Stimulated activated CD4-positive, alpha-beta T cell treated with anti-CD3 and anti-CD28 coated beads, Interleukin-2, amount 100 ng/mL, for 48 hours (primary cell): ENCODE measurements around the gene ZNF587B.
"Not testable (repeated sequence)": the region's sequence is repeated elsewhere in the genome, so short reads cannot be mapped to it uniquely, and the experiment has no call there.

Experiments used
- DNase-seq, 2 donors: peaks; one replicate each; pipeline ENCODE4 v3.0.0-alpha.2; 2020

ZNF587B gene

DNA sequence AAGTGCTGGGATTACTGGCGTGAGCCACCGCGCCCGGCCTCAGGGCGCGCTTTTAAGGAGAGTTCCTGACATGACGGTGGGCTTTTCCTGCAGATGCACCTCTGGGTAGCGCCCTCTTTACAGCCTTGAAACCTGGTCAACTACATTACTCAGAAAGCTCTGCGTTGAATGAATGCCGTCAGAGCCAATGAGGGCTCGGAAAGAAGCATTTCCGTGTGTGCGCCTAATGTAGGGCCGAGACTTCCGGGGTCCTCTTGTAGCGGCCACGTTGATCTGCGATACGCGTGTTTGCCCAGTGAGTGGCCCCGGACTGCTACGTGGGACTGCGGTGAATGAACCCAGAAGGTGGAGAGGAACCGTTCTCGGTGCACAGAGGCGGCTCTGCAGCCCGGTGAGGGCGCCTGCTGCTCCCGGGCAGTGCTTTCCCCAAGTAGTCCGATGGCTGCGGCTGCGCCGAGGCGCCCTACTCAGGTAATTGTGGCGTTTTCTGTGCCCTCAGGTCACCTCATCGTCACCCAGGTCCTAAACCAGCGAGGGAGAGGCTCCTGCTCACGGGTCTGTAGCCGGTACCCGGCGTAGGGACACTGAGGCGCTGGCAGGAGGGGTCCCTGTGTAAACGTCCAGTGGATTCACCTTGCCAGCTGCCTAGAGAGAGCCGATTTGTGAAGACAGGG, 10.5 kb upstream of the ZNF587B start:
- DNase-seq: peak; percentile 61 to 67

- no peak for DNase-seq
These were observed 9.5 kb upstream of the ZNF587B start for GRCh38 chr19:57820599-57820998.

DNA sequence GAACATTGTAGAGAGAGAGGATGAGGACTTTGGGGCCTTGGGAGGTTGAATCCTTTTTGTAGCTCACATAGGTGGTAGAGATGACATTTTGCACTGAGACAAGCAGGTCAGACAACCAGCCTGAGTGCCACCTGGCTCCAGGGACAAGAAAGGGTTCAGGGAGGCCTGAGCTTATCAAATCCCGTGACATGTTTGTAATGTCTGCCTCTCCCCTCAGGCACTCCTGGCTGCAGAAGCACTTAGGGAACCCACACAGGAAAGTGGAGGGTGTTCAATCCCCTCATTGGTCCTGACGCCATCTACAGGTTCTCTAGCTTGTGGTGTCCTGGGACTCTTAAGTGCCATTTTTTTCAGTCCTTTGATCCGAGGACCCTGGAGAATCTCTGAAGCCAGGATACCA, 9.0 kb upstream of the ZNF587B start:
- not testable (repeated sequence) for DNase-seq

GRCh38 chr19:57821501-57821900, 8.6 kb upstream of the ZNF587B start:
- not testable (repeated sequence) for DNase-seq

DNA sequence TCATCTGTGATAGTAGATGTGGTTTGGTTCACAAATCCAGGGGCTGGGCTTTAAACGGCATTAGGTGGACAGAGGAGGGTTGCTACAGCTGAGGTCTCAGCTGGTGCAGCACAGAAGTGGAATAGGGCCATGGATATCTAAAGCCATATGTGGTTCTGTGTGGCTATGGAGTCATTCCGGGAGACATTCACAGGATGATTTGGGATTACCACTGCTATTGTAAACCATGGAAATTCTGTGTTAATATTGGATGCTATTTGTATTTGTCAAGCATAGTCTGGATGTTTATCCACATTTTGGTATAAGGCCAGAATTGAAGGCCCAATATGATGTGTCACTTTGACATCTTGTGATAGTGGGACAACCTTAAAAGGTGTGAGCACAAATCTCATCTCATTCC, 6.9 kb upstream of the ZNF587B start:
- not testable (repeated sequence) for DNase-seq

DNA sequence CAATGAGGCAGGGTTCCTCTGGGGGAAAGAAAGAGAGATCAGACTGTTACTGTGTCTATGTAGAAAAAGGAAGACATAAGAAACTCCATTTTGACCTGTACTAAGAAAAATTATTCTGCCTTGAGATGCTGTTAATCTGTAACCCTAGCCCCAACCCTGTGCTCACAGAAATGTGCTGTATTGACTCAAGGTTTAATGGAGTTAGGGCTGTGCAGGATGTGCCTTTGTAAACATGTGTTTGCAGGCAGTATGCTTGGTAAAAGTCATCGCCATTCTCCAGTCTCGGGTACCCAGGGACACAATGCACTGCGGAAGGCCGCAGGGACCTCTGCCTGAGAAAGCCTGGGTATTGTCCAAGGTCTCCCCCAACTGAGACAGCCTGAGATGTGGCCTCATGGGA, 6.5 kb upstream of the ZNF587B start:
- DNase-seq: not testable (repeated sequence)

DNA sequence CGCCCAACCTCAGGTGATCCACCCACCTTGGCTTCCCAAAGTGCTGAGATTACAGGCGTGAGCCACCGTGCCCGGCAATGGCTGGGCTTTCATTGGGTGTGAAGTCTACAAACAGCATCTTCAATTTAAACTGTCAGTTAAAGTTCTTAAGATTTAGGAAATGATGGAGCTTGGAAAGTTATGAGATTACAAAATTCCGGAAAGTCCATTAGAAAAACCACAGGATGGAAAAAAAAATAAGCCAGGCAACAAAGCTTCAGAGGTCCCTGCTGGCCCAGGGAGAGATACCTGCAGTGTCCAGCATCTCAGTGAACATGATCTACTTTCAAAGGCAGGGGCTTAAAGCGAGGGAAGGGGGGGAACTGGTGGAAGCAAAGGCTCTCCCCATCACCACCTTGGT, 4.6 kb upstream of the ZNF587B start:
- DNase-seq: no peak

- no peak for DNase-seq
These were observed 783 bp upstream of the ZNF587B start for GRCh38 chr19:57829316-57829715.

DNA sequence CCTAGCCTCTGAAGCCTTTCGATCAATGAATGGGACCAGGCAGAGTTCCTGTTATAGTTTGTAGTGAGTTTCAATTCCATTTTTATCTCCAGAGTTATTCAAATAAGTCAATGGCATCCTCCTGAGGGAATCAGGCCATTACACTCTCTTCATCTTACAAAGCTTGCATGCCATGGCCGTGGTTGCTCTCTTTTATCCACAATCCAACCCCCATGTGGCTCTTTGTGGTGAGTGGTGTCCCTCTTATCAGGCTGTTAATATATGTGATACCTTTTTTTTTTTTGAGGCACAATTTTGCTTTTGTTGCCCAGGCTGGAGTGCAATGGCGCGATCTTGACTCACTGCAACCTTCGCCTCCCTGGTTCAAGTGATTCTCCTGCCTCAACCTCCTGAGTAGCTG, 6.9 kb downstream of the ZNF587B start:
- DNase-seq: not testable (repeated sequence)

DNA sequence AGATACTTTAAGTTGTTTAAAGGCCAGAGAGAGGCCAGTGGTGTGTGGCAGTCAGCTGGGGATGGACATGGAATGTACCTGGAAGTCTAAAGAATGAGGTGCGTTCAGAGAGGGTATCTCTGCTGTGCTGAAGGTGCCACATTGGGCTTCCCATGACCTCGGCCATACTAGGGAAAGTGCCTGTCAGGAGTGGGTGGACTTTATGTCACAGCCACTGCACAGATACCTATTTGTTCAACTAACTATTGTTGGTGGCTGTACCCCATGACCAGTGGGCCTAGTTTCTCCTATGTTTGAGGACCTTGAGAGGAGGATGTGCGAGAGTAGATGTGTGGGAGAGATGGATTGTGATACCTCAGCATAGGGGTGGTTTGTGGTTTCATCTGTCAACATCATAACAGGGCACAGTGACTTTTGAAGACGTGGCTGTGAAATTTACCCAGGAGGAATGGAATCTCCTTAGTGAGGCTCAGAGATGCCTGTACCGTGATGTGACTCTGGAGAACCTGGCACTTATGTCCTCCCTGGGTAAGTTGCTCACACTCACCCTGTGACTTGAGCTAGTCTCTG, 8.6 kb downstream of the ZNF587B start:
- DNase-seq: not testable (repeated sequence)

DNA sequence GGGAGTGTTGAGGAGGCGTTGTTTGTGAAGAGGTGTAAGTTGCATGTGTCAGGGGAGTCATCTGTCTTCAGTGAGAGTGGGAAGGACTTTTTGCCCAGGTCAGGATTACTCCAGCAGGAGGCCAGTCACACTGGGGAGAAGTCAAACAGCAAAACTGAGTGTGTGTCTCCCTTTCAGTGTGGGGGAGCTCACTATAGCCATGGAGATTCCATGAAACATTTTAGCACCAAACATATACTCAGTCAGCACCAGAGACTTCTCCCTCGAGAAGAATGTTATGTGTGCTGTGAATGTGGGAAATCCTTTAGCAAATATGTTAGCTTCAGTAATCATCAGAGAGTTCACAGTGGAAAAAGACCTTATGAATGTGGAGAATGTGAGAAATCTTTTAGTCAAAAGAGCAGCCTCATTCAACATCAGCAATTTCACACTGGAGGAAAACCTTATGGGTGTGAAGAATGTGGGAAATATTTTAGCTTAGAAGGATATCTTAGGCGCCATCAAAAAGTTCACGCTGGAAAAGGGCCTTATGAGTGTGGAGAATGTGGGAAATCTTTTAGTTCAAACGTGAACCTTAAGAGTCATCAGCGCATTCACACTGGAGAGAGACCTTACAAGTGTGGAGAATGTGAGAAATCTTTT, 11.1 kb downstream of the ZNF587B start:
- DNase-seq: no peak

- DNase-seq: not testable (repeated sequence)
These were observed 17.1 kb downstream of the ZNF587B start for GRCh38 chr19:57847164-57847563.

DNA sequence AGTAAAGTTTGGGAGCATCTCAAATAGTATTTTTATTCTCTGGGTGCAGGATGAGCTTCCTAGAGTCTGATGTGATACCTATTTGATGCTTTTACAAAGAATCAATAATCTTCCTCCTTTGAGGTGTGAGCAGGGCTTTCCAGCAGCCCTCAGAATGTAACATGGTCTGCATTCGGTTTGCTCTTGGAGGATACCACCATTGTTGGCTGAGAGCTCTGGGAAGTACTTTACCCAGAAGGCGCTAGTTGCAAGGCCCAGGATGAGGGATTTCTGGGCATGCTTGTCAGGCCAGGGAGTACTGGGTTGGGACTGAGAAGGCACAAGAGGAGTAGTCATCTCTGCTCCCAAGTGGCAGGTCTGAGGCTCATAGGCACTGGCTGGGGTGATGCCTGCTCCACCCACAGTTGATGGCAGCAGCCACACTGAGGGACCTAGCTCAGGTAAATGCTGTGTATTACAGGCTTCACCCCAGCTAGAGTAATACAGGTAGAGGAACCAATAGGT, 19.1 kb downstream of the ZNF587B start:
- DNase-seq: not testable (repeated sequence)

- peak; percentile 56 to 61 for DNase-seq
These were observed 19.8 kb downstream of the ZNF587B start, which contains the start of gene ZNF587 for GRCh38 chr19:57849666-57850473. Gene ZNF587, plus strand, starts transcription at chr19:57849859. Its CDS starts 180 bp downstream, at chr19:57850039.

DNA sequence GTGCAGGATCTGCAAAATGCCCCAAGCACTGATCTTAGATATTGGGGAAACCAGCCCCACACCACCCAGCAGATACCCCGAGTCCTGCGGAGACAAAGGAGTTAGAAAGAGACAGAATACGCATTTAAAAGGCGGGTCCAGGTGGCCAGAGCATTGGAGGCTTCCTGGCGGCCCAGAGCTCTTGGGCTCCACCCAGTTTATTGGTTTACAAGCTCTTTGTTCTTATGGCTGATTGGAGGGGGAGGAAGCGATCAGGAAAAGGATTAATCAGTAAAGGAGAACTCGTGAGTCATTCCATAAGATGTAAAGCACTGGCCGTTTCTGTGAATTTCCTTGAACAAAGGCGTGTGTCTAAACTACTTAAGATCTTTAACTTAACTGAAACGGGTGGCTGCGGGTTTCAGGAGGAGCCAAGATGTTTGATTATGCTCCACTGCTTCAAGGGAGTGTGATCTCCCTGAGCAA, 20.5 kb downstream of the ZNF587B start:
- DNase-seq: peak in 1 of 2 donors; percentile 5

DNA sequence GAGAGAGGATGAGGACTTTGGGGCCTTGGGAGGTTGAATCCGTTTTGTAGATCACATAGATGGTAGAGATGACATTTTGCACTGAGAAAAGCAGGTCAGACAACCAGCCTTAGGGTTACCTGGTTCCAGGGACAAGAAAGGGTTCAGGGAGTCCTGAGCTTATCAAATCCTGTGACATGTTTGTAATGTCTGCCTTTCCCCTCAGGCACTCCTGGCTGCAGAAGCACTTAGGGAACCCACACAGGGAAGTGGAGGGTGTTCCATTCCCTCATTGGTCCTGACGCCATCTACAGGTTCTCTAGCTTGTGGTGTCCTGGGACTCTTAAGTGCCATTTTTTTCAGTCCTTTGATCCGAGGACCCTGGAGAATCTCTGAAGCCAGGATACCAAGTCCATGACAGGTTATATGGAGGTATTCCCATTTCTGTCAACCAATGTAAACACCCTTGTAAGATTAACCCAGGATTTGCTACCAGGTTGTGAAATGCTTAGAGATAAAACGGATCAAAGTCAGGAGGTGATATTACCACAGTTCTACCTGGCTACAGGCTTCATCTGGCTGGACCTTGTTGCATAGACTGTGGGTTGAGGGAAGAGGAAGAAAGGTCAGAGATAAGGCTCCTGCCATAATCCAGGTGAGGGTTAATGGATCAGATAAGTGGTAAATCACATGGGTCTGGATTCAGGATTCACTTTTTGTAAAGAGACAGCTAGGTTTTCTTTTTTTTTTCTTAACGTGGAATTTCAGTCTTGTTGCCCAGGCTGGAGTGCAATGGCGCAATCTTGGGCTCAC, 21.9 kb downstream of the ZNF587B start:
- not testable (repeated sequence) for DNase-seq

DNA sequence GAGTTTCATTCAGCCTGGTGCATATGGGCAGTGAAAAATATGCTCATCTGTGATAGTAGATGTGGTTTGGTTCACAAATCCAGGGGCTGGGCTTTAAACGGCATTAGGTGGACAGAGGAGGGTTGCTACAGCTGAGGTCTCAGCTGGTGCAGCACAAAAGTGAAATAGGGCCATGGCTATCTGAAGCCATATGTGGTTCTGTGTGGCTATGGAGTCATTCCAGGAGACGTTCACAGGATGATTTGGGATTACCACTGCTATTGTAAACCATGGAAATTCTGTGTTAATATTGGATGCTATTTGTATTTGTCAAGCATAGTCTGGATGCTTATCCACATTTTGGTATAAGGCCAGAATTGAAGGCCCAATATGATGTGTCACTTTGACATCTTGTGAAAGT, 24.0 kb downstream of the ZNF587B start:
- not testable (repeated sequence) for DNase-seq

DNA sequence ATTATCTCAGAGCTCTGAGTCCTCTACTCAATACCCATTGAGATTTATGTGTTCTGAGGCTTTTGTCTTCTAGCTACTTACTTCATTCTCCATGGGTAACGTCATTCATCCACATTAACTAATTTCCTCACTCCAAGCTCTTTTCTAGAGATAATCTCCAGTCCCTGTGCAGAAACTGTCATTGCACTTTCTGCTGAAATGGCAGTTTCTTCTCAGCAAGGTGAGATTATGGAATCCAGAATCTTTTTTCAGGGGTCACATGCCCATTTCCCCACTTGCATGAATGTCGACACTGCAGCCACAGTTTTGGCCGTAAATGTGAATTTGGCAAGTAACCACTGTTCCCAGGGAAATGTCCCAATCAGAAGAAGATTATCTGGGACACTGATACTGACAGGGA, 32.3 kb downstream of the ZNF587B start:
- DNase-seq: not testable (repeated sequence)

DNA sequence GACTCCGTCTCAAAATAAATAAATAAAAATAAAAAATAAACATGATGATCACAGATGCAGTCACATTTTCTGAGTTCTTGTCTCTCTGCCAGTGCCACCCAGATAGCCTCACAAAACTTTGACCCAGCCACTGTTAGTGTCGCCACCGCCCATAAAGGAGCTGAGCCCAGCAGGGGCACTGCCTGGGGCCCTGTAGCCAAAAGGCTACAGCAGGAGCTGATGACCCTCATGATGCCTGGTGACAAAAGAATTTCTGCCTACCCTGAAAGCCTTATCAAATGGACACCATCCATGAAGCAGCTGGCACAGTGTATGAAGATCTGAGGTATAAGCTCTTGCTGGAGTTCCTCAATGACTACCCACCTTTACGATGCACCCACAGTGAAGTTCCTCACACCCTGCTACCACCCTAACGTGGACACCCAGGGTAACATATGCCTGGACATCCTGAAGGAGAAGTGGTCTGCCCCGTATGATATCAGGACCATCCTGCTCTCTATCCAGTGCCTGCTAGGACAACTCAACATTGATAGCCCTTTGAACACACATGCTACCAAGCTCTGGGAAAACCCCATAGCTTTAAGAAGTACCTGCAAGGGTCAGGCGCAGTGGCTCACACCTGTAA, 37.9 kb downstream of the ZNF587B start:
- no peak for DNase-seq

DNA sequence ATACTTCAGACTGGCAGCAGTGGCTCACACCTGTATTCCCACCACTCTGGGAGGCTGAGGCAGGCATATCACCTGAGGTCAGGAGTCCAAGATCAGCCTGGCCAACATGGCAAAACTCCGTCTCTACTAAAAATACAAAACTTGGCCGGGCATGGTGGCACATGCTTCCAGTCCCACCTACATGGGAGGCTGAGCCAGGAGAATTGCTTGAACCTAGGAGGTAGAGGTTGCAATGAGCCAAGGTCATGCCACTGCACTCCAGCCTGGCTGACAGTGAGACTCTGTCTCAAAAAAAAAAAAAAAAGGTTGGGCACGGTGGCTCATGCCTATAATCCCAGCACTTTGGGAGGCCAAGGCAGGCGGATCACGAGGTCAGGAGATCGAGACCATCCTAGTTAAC, 39.6 kb downstream of the ZNF587B start:
- not testable (repeated sequence) for DNase-seq

DNA sequence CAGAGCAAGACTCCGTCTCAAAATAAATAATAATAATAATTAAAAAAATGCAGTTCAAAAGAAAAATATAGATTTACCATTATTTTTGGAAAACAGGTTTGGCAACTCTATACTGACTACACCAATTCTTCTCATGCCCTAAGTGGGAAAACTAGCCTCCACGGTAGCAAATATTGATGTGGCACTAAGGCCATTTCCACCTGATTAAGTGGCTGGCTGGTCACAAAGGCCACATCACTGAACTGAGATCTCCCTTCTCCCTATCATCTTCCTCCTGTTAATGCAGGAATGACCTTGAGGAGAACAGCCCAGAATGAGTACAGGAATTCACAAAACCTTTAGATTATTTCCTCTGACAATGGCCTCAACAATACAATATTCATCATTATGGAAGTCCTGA, 40.1 kb downstream of the ZNF587B start:
- DNase-seq: no peak

GRCh38 chr19:57872450-57872849, 42.4 kb downstream of the ZNF587B start:
- DNase-seq: no peak
